Measurements from ENCODE around the gene CDH24. TPM values are rescaled to one million over a fixed set of nuclear protein-coding genes. Genes with fewer than 3 reads are reported as not detected.

Gene CDH24
- total and polyA plus RNA-seq, 2 of the 13 experiments (the other 11 are each of a cell fraction or from before 2014, with no cell fraction given) = 0.69 to 0.99 TPM

DNA sequence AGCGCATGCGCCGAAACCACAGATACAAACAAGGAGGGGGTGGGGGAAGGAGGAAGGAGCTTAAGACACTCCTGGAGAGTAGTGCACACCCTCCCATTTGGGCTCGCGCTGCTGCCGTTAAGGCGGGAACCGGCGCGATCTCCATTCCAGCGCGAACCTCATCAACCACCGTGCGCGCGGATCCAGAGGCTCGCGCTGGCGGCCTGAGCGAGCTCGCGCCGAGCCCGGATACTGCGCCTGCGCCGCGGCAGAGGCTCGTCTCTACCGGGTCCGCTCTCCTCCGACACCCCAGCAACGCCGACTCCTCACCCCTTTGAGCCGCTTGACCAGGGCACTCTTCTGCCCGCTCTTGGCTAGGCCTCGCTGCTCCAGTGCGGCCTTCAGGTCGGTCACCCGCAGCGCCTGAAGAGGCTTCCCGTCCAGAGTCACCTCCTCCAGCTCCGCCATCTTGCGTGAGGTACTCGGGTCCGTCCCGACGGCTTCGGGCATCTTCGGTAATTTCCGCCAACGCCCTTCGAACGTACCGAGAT lies 37.4 kb upstream of the CDH24 start, which contains the start of gene ACIN1 (continued):
- TF ChIP-seq, protein P1, sequence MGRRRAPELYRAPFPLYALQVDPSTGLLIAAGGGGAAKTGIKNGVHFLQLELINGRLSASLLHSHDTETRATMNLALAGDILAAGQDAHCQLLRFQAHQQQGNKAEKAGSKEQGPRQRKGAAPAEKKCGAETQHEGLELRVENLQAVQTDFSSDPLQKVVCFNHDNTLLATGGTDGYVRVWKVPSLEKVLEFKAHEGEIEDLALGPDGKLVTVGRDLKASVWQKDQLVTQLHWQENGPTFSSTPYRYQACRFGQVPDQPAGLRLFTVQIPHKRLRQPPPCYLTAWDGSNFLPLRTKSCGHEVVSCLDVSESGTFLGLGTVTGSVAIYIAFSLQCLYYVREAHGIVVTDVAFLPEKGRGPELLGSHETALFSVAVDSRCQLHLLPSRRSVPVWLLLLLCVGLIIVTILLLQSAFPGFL (CRISPR knock-in tag; IDR thresholded peaks at IDR 0.05) = peak; percentile 96
- TF ChIP-seq RNF2 (conservative IDR thresholded peaks at IDR 0.05; ENCODE audit: low read depth) (peak; percentile 96; the same call in 1 of the 2 replicates), SRSF9 (IDR thresholded peaks at IDR 0.05; ENCODE audit: borderline replicate concordance, insufficient read depth, low read depth, low read length, poor library complexity, severe bottlenecking) (no peak), ZNF224 (CRISPR knock-in tag; IDR thresholded peaks at IDR 0.05) (no peak; the same call in 1 of the 2 replicates), SIN3A (IDR thresholded peaks at IDR 0.05; ENCODE audit: borderline replicate concordance, low read depth, low read length) (peak; percentile 29; the same call in 1 of the 2 replicates), TBX2 (CRISPR knock-in tag; IDR thresholded peaks at IDR 0.05; ENCODE audit: borderline replicate concordance) (peak; percentile 92), ONECUT2 (CRISPR knock-in tag; IDR thresholded peaks at IDR 0.05) (no peak), CENPT (CRISPR knock-in tag; IDR thresholded peaks at IDR 0.05; ENCODE audit: low read depth) (peak; percentile 98), ZNF572 (CRISPR knock-in tag; IDR thresholded peaks at IDR 0.05) (peak; percentile 67; the same call in 1 of the 2 replicates), TBP (CRISPR knock-in tag; IDR thresholded peaks at IDR 0.05) (peak; percentile 95; the same call in 1 of the 2 replicates)
- TF ChIP-seq, protein P2, sequence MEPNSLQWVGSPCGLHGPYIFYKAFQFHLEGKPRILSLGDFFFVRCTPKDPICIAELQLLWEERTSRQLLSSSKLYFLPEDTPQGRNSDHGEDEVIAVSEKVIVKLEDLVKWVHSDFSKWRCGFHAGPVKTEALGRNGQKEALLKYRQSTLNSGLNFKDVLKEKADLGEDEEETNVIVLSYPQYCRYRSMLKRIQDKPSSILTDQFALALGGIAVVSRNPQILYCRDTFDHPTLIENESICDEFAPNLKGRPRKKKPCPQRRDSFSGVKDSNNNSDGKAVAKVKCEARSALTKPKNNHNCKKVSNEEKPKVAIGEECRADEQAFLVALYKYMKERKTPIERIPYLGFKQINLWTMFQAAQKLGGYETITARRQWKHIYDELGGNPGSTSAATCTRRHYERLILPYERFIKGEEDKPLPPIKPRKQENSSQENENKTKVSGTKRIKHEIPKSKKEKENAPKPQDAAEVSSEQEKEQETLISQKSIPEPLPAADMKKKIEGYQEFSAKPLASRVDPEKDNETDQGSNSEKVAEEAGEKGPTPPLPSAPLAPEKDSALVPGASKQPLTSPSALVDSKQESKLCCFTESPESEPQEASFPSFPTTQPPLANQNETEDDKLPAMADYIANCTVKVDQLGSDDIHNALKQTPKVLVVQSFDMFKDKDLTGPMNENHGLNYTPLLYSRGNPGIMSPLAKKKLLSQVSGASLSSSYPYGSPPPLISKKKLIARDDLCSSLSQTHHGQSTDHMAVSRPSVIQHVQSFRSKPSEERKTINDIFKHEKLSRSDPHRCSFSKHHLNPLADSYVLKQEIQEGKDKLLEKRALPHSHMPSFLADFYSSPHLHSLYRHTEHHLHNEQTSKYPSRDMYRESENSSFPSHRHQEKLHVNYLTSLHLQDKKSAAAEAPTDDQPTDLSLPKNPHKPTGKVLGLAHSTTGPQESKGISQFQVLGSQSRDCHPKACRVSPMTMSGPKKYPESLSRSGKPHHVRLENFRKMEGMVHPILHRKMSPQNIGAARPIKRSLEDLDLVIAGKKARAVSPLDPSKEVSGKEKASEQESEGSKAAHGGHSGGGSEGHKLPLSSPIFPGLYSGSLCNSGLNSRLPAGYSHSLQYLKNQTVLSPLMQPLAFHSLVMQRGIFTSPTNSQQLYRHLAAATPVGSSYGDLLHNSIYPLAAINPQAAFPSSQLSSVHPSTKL (CRISPR knock-in tag; IDR thresholded peaks at IDR 0.05) = peak; percentile 78
- TF ChIP-seq, protein P3, sequence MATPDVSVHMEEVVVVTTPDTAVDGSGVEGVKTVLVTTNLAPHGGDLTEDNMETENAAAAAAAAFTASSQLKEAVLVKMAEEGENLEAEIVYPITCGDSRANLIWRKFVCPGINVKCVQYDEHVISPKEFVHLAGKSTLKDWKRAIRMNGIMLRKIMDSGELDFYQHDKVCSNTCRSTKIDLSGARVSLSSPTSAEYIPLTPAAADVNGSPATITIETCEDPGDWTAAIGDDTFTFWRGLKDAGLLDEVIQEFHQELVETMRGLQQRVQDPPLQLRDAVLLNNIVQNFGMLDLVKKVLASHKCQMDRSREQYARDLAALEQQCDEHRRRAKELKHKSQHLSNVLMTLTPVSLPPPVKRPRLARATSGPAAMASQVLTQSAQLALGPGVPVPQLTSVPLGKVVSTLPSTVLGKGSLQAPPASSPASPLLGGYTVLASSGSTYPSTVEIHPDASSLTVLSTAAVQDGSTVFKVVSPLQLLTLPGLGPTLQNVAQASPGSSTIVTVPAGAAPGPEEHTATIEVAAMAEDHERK (CRISPR knock-in tag; IDR thresholded peaks at IDR 0.05; ENCODE audit: low read depth) = peak; percentile 18; the same call in 1 of the 2 replicates
- TF ChIP-seq, protein P4, sequence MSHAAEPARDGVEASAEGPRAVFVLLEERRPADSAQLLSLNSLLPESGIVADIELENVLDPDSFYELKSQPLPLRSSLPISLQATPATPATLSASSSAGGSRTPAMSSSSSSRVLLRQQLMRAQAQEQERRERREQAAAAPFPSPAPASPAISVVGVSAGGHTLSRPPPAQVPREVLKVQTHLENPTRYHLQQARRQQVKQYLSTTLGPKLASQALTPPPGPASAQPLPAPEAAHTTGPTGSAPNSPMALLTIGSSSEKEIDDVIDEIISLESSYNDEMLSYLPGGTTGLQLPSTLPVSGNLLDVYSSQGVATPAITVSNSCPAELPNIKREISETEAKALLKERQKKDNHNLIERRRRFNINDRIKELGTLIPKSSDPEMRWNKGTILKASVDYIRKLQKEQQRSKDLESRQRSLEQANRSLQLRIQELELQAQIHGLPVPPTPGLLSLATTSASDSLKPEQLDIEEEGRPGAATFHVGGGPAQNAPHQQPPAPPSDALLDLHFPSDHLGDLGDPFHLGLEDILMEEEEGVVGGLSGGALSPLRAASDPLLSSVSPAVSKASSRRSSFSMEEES (CRISPR knock-in tag; IDR thresholded peaks at IDR 0.05) = peak; percentile 82
